GM19324 (cell line): ENCODE data around the gene PTPDC1.

ENCODE experiments used
- ATAC-seq: cut with Tn5 transposase; IDR thresholded peaks from one replicate; pipeline ENCODE4 v1.9.1; 2021; ENCODE audit warnings: mild to moderate bottlenecking, moderate library complexity; ENCODE audit not compliant: unreplicated experiment, low FRiP score

Gene PTPDC1, protein sequence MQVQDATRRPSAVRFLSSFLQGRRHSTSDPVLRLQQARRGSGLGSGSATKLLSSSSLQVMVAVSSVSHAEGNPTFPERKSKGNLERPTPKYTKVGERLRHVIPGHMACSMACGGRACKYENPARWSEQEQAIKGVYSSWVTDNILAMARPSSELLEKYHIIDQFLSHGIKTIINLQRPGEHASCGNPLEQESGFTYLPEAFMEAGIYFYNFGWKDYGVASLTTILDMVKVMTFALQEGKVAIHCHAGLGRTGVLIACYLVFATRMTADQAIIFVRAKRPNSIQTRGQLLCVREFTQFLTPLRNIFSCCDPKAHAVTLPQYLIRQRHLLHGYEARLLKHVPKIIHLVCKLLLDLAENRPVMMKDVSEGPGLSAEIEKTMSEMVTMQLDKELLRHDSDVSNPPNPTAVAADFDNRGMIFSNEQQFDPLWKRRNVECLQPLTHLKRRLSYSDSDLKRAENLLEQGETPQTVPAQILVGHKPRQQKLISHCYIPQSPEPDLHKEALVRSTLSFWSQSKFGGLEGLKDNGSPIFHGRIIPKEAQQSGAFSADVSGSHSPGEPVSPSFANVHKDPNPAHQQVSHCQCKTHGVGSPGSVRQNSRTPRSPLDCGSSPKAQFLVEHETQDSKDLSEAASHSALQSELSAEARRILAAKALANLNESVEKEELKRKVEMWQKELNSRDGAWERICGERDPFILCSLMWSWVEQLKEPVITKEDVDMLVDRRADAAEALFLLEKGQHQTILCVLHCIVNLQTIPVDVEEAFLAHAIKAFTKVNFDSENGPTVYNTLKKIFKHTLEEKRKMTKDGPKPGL

GRCh38 chr9:94084314-94084713 is at the start of gene PTPDC1:
Gene PTPDC1, plus strand, starts transcription at chr9:94084464. Its CDS starts 67 bp downstream, at chr9:94084531.
- no peak for ATAC-seq

- no peak for ATAC-seq
These were observed 49.8 kb upstream of the PTPDC1 start for GRCh38 chr9:94034511-94034910.

DNA sequence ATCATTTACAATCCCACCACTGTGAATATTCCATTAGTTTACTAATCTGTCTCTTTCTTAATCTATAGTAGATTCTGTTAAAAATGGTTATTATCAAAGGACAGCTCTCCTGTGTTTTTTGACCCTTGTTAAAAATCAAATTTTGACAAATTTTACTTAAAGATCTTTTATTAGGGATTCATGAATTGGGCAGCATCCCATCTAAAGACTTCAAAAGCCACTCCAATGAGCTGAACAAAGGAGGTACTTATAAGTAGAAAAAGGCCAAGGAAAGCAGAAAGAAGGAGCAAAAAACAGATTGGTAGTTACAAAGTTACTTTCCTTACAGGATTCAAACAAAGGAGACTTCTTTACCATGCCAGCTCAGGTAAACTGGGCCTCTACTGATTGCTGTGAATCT is 44.5 kb upstream of the PTPDC1 start:
- no peak for ATAC-seq

GRCh38 chr9:94042516-94043360 is 41.5 kb upstream of the PTPDC1 start:
- no peak for ATAC-seq

DNA sequence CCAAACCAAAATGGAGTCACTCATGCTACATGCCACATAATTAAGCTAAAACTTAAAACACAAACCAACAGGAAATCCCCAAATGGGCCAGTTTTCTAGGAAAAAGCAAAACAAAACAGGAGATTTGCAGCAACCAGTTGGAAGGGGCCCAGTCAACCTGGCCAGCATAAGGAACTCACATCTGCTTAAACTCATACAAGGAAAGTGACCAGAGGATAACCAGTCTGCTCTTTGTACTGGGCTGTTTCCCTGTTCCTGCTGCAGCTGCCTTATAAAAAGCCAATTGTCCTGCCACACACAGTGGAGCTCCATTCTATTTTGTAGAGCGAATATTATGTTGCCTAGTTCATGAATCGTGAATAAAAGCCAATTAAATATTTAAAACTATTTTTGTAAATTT is 29.5 kb upstream of the PTPDC1 start:
- no peak for ATAC-seq

DNA sequence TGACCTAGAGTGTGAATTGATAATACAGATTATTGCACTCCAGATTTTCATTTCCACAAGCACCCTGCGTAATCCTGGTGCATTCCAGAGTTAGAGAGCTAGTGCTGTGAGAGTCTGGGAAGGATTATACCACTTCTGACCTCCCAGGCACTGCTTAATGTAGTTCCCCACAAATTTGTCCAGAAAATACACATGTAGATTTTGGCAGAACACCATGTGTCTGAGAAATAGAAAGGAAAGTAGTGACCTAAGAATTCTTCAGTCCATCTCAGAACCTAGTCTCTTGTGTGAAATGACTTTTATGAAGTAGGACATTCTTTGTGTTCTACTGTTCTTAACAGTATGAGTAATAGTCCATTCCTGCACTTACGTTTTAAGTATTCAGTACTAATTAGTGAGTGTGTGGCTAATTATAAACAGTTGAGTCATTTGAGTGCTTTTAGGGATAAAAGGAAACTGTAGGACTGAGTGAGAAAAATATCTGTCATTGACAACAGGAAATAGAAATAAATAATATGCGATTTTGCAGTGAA is 27.8 kb upstream of the PTPDC1 start:
- ATAC-seq: no peak

GRCh38 chr9:94057918-94058317 is 26.3 kb upstream of the PTPDC1 start:
- ATAC-seq: no peak

DNA sequence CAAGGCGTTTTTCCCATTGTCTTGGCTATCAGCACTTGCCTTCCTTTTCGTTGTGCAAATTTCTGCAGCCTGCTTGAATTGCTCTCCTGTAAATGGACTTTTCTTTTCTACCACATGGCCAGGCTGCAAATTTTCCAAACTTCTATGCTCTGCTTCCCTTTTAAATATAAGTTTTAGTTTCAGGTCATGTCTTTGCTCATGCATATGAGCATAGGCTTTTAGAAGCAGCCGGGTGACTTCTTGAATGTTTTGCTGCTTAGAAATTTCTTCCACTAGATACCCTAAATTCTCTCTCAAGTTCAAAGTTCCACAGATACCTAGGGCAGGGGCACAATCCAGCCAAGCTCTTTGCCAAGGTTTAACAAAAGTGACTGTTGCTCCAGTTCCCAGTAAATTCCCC is 22.4 kb upstream of the PTPDC1 start:
- ATAC-seq: no peak

DNA sequence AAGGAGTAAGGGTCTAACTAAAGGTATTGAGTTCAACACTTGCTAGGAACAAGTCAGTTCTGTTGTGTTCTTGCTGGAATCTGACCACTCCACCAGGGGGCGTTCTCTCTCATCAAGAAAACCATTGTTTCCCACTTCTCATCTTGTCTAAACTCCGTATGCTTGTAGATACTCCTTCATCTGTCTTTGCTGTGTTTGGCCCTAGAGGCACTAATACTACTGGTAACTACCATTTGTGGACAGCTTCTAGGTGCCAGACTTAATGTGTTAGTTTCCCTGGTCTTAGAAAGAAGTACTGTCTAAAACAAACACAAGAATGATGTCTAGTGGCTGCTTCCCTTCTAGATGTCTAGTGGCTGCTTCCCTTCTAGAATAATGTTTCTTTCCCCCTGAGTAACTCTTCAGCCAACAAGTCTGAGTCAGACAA is 18.7 kb upstream of the PTPDC1 start:
- no peak for ATAC-seq

- no peak for ATAC-seq
These were observed 16.0 kb upstream of the PTPDC1 start for GRCh38 chr9:94068257-94068656.

DNA sequence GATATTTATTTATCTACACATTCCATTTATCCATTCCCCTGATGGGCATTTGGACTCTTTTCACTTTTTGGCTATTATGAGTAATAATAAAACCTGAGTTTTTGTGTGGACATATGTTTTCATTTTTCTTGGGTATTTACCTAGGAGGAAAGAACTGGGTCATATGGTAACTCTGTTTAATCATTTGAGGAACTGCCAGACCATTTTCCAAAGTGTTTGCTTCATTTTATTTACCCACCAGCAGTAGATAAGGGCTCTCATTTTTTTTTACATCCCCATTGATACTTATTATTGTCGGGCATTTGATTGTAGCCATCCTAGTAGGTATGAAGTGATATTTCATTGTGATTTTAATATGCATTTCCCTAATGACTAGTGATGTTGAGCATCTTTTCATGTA is 7.7 kb upstream of the PTPDC1 start:
- no peak for ATAC-seq

DNA sequence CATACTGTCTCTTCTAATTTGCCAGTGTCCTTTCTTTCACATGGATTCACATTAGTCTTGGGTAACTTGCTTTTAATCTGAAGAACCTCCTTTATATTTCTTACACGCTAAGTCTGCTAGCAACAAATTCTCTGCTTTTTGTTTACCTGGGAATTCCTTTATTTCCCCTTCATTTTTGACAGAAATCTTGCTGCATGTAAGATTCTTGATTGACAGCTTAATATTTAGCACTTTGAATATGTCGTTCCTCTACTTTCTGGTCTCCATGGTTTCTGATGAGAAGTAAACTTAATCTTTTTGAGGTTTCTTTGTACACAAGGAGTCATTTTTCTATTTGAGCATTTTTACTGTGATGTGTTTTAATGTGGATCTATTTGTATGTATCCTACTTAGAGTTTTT is 6.2 kb upstream of the PTPDC1 start:
- ATAC-seq: no peak

- ATAC-seq: no peak
These were observed 5.0 kb upstream of the PTPDC1 start for GRCh38 chr9:94079236-94079635.

- ATAC-seq: no peak
These were observed 4.0 kb upstream of the PTPDC1 start for GRCh38 chr9:94080249-94080648.

DNA sequence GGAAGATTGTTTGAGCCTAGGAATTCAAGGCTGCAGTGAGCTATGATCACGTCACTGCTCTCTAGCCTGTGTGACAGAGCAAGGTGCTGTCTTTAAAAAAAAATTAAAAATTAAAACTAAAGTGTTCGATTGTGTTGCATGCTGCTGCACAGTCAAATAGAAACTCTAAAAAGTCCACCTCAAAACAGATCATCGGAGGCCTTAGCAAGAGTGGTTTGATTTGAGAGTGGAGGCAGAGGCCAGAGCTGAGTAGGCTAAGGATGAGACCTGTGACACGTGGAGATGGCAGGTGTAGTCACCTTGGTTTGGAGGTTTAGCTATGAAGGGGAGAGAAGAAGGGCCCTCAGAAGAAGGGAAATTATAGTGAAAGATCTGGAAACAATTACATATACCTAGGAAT is 2.8 kb upstream of the PTPDC1 start:
- ATAC-seq: no peak

GRCh38 chr9:94081864-94082463 is 2.3 kb upstream of the PTPDC1 start:
- no peak for ATAC-seq

GRCh38 chr9:94082553-94082952 is 1.7 kb upstream of the PTPDC1 start:
- no peak for ATAC-seq

- ATAC-seq: no peak
These were observed 1.3 kb upstream of the PTPDC1 start for GRCh38 chr9:94082956-94083355.

DNA sequence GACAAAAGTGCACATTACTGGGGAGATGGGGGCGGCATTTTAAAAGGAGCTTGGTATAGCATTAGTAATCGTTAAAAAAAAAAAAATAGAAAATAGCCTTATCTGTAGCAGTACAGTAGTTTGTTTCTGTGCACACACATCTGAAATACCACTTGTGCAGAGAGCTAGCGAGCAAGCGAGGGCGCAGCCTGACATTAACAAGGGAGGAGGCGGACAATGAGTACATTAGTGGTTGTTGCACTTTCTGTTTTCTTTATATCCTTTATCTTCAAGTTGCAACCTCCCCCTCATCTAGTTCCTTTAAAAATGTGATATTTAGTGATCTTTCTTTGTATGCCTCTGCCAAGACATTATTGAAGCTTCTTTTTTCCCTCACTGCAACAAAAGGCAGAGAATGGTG is 880 bp upstream of the PTPDC1 start:
- ATAC-seq: no peak

- no peak for ATAC-seq
These were observed 887 bp downstream of the PTPDC1 start for GRCh38 chr9:94085062-94085639.
